Upper lobe of right lung (tissue), 1 donor: ENCODE data around the gene PPIG. TPM values are rescaled to one million over a fixed set of nuclear protein-coding genes. Genes with fewer than 3 reads are reported as not detected.
"Not testable (repeated sequence)": the region's sequence is repeated elsewhere in the genome, so short reads cannot be mapped to it uniquely, and the experiment has no call there.

Source experiments
- ATAC-seq: fragments of 200-7000 bp; cut with Tn5 transposase; one replicate; pipeline ENCODE4 v1.9.1; 2020; ENCODE audit warnings: mild to moderate bottlenecking, moderate library complexity
- DNase-seq: peaks from one replicate; pipeline ENCODE4 v3.0.0-alpha.2; 2020
- H3K27ac ChIP-seq: fragments of 200-600 bp; one replicate; pipeline ENCODE4 v1.8.0; 2022
- H3K27me3 ChIP-seq: fragments of 200-600 bp; one replicate; pipeline ENCODE4 v1.8.0; 2022; ENCODE audit warnings: mild to moderate bottlenecking
- H3K36me3 ChIP-seq: fragments of 200-600 bp; one replicate; pipeline ENCODE4 v1.8.0; 2022
- H3K4me1 ChIP-seq: fragments of 200-600 bp; one replicate; pipeline ENCODE4 v1.8.0; 2022
- H3K4me3 ChIP-seq: fragments of 200-600 bp; one replicate; pipeline ENCODE4 v1.8.0; 2022; ENCODE audit warnings: mild to moderate bottlenecking
- H3K9me3 ChIP-seq: fragments of 200-600 bp; one replicate; pipeline ENCODE4 v1.8.0; 2022
- intact Hi-C: fragments of 100-400 bp; cut with DNase I; formaldehyde crosslinking; loops from one replicate; pipeline ENCODE4 v1.11.0; 2022
- total RNA-seq: library from RNA; stranded (reverse); fragmentation: NEBNext Ultra II Directional; extraction: Animal tissue kit (Norgen Biotek cat#: 25700); gene quantifications from one replicate; pipeline ENCODE4 v1.2.1, GENCODE V29; 2021
- TF ChIP-seq, protein P1 (sequence below): fragments of 200-600 bp; IDR thresholded peaks from one replicate; pipeline ENCODE4 v1.8.0; 2022; ENCODE audit warnings: antibody characterized with exemption
- donor health status: DM: no; HTN: yes; CAD: no; lungs with severe emphysema.

Gene PPIG
- total RNA-seq, 1 donor from 2014 or later: 50.5 TPM

DNA sequence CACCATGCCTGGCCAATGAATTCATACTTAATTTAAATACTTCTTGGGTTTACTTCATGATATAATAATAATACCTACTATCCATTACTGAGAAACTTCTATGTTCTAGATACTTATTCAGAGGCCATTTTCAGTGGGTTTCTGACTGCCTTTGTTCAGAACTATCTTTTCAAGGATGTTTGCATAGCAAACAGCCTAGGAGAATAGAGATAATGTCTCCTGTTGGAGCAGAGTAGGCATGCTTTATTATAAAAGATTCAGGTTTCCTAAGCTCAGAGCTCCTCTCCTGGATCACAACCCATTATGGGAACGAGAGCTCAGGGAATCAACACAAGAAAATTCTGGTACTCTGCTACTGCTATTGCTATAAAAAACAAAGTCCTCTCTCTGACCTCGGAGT lies 21.6 kb upstream of the PPIG start:
- ATAC-seq (no peak), DNase-seq (no peak)
- Histone ChIP-seq H3K4me3 (no peak overlapping the region), H3K4me1 (no peaks in the 10 kb centered on the region), H3K36me3 (peaks cover 30% of the 10 kb centered on the region), H3K9me3 (no peaks in the 10 kb centered on the region), H3K27ac (no peak overlapping the region), H3K27me3 (no peaks in the 10 kb centered on the region)
- intact Hi-C loops: no loop called here
- TF ChIP-seq, protein P1, sequence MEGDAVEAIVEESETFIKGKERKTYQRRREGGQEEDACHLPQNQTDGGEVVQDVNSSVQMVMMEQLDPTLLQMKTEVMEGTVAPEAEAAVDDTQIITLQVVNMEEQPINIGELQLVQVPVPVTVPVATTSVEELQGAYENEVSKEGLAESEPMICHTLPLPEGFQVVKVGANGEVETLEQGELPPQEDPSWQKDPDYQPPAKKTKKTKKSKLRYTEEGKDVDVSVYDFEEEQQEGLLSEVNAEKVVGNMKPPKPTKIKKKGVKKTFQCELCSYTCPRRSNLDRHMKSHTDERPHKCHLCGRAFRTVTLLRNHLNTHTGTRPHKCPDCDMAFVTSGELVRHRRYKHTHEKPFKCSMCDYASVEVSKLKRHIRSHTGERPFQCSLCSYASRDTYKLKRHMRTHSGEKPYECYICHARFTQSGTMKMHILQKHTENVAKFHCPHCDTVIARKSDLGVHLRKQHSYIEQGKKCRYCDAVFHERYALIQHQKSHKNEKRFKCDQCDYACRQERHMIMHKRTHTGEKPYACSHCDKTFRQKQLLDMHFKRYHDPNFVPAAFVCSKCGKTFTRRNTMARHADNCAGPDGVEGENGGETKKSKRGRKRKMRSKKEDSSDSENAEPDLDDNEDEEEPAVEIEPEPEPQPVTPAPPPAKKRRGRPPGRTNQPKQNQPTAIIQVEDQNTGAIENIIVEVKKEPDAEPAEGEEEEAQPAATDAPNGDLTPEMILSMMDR: no peak

DNA sequence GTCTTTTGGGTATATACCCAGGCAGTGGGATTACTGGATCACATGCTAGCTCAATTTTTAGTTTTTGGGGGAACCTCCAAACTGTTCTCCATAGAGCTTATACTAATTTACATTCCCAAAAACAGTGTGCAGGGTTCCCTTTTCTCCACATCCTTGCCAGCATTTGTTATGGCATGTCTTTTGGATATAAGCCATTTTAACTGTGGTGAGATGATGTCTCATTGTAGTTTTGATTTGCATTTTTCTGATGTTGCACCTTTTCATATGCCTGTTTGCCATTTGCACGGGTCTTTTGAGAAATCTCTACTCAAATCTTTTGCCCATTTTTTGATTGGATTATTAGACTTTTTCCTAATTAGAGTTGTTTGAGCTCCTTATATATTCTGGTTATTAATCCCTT lies 18.5 kb upstream of the PPIG start:
- Histone ChIP-seq H3K4me1 (no peaks in the 10 kb centered on the region), H3K9me3 (no peaks in the 10 kb centered on the region)
- TF ChIP-seq, protein P1: no peak

DNA sequence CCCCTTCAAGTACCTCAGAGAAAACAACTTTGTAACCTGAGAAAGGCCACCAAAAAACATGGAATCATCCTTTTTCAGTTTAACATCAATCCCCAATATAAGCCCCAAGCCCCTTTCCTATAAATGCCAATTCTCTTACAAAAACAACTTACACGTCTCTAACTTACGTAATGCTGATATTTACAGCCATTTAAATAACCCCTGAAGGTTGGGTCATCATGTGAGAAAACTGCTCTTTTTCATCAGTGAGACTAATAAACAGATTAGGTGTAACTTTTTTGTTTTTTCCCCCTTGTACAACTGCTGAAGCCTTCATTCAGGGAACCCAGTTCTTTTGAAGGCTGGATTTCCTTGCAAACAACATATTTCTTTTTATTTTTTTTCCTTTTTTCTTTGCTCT lies 14.2 kb upstream of the PPIG start:
- Histone ChIP-seq H3K36me3 (peaks cover 16% of the 10 kb centered on the region), H3K4me3 (no peak overlapping the region), H3K27ac (no peak overlapping the region), H3K4me1 (peaks cover 17% of the 10 kb centered on the region), H3K9me3 (no peaks in the 10 kb centered on the region), H3K27me3 (no peaks in the 10 kb centered on the region)
- no peak for ATAC-seq
- no peak for DNase-seq
- intact Hi-C loops: no loop called here
- TF ChIP-seq, protein P1: no peak

More for the DNA sequence above, 18.5 kb upstream of the PPIG start:
- ATAC-seq: no peak
- no peak overlapping the region for H3K27ac ChIP-seq
- H3K36me3 ChIP-seq: peaks cover 21% of the 10 kb centered on the region
- H3K27me3 ChIP-seq: no peaks in the 10 kb centered on the region
- intact Hi-C loops: no loop called here
- DNase-seq: no peak
- no peak overlapping the region for H3K4me3 ChIP-seq

DNA sequence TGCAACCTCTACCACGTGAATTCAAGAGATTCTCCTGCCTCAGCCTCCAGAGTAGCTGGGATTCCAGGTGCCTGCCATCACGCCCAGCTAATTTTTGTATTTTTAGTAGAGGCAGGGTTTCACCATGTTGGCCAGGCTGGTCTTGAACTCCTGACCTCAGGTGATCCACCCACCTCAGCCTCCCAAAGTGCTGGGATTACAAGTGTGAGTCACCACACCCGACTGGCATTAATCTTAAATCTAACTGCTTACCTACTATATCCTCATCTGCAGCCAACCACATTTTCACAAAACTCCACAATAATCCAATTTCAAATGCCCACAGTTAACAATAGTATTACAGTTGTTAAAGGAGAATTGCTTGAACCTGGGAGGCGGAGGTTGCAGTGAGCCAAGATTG lies 13.4 kb upstream of the PPIG start:
- H3K36me3 ChIP-seq: peaks cover 13% of the 10 kb centered on the region
- not testable (repeated sequence) for ATAC-seq

DNA sequence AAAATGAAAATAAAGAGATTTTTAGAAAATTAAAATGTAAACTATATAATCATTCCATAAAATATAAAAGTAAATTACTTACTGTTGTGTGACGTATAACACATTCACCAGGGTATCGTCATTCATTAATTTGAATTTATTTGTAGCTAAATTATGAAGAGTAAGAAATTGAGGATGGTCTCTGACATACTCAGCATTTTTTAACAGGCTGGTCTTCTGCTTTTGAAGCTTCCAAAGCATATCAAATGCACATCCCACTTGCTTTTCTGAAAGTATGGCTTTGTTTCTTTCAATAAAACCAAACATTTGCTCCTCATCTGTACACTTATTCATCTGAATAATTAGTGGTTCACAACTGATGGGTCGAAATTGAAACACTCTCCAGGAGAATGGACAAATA lies 12.6 kb upstream of the PPIG start:
- Histone ChIP-seq H3K4me1 (peaks cover 17% of the 10 kb centered on the region), H3K36me3 (peaks cover 10% of the 10 kb centered on the region), H3K9me3 (no peaks in the 10 kb centered on the region), H3K4me3 (no peak overlapping the region), H3K27me3 (no peaks in the 10 kb centered on the region), H3K27ac (no peak overlapping the region)
- TF ChIP-seq, protein P1: no peak
- intact Hi-C loops: no loop called here
- no peak for ATAC-seq
- no peak for DNase-seq

More for the DNA sequence above, 13.4 kb upstream of the PPIG start:
- H3K4me1 ChIP-seq: peaks cover 17% of the 10 kb centered on the region
- H3K4me3 ChIP-seq, H3K27me3 ChIP-seq, DNase-seq, intact Hi-C loops, H3K27ac ChIP-seq, H3K9me3 ChIP-seq: not testable (repeated sequence)

DNA sequence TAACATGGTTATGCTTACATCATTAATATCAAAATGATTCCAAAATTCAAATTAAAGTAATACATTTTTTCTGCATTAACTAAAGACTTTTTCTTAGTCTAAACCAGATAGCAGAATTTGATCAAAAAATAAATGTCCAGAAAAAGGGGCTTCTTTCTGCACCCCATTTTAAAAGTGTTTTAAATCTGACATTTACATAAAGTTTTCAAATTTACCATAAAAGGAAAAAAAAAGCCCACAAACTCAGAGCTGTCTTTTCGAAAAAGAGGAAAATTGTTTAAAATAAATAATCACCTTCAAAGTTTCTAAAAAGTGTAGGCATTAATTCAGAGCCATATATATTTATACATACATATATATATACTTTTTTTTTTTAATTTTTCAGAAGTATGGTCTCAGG lies 12.0 kb upstream of the PPIG start:
- Histone ChIP-seq H3K27me3 (no peaks in the 10 kb centered on the region), H3K27ac (no peak overlapping the region), H3K4me1 (peaks cover 17% of the 10 kb centered on the region), H3K4me3 (no peak overlapping the region), H3K36me3 (peaks cover 10% of the 10 kb centered on the region), H3K9me3 (no peaks in the 10 kb centered on the region)
- intact Hi-C loops: no loop called here
- TF ChIP-seq, protein P1: no peak
- DNase-seq: no peak
- ATAC-seq: no peak
